ENCODE measurements around the gene CCNB1IP1.

- TF ChIP-seq POLR2A (IDR thresholded peaks at IDR 0.05; ENCODE audit: low read depth, low read length) = no peak
- TF ChIP-seq SPI1 (IDR thresholded peaks at IDR 0.05; ENCODE audit: low read depth, low read length) = no peak
- TF ChIP-seq POLR2AphosphoS5 (IDR thresholded peaks at IDR 0.05; ENCODE audit: low read depth, low read length) = no peak
- TF ChIP-seq PAX5 (IDR thresholded peaks at IDR 0.05; ENCODE audit: insufficient read depth, low read length, severe bottlenecking) = no peak
Observed at GRCh38 chr14:20332431-20332787, 670 bp downstream of the CCNB1IP1 start.

Data from GM12891 (cell line).